Gastrocnemius medialis (tissue), 4 donors: ENCODE data around the gene GALNTL6. TPM values are rescaled to one million over a fixed set of nuclear protein-coding genes. Genes with fewer than 3 reads are reported as not detected.

Experiments used
- ATAC-seq, 2 donors: fragments of 150-250 bp; one replicate each; pipeline ENCODE4 v1.9.1; 2016
- DNase-seq, 2 donors: peaks; one replicate each; pipeline ENCODE4 v3.0.0-alpha.2; 2019
- H3K27ac ChIP-seq, 4 donors: fragments of 200-600 bp; sonication (generic); 1 replicate in 1 of 4; 2 replicates in 3 of 4; pipeline ENCODE4 v1.5.1; 2016 to 2018; ENCODE audit warnings: mild to moderate bottlenecking in 2 of 4, moderate library complexity in 1 of 4
- H3K27me3 ChIP-seq, 3 donors: fragments of 200-600 bp; sonication (generic) in 2 of 3; 1 replicate in 1 of 3; 2 replicates in 2 of 3; pipeline versions ENCODE4 v1.5.1 to v1.6.0; 2016 to 2019; ENCODE audit warnings: mild to moderate bottlenecking in 1 of 3, moderate library complexity in 1 of 3
- H3K36me3 ChIP-seq, 2 donors: fragments of 200-600 bp; sonication (generic) in 1 of 2; one replicate each; pipeline ENCODE4 v1.5.1; 2017 to 2018
- H3K4me1 ChIP-seq, 2 donors: fragments of 200-600 bp; sonication (generic) in 1 of 2; one replicate each; pipeline ENCODE4 v1.5.1; 2016 to 2017; ENCODE audit warnings: mild to moderate bottlenecking in 2 of 2
- H3K4me3 ChIP-seq, 4 donors: fragments of 200-600 bp; sonication (generic) in 3 of 4; 1 replicate in 1 of 4; 2 replicates in 3 of 4; pipeline ENCODE4 v1.5.1; 2016 to 2019; ENCODE audit warnings: mild to moderate bottlenecking in 2 of 4
- H3K9me3 ChIP-seq, 3 donors: fragments of 200-600 bp; sonication (generic) in 2 of 3; 1 replicate in 1 of 3; 2 replicates in 2 of 3; pipeline ENCODE4 v1.5.1; 2016 to 2019
- CTCF ChIP-seq, 5 experiments: fragments of 450-650 bp in 3 of 5; fragments of 200-600 bp in 2 of 5; sonication (generic) in 2 of 5; IDR thresholded peaks in 4 of 5; conservative IDR thresholded peaks in 1 of 5; 1 replicate in 4 of 5; 2 replicates in 1 of 5; pipeline ENCODE4 v1.5.1; 2016 to 2019; ENCODE audit warnings: antibody characterized with exemption in 5 of 5, mild to moderate bottlenecking in 3 of 5, moderate library complexity in 3 of 5
- POLR2A ChIP-seq, 2 donors: fragments of 450-650 bp; IDR thresholded peaks; one replicate each; pipeline ENCODE4 v1.6.1; 2017; ENCODE audit warnings: antibody characterized with exemption in 2 of 2, mild to moderate bottlenecking in 2 of 2, moderate library complexity in 2 of 2
- in situ Hi-C, 4 donors: fragments of 200-750 bp; cut with MboI; loops; one replicate each; pipeline versions ENCODE4 v1.15.0 to v1.8.0; 2017; ENCODE audit warnings: low sequenced_read_pairs in 4 of 4
- intact Hi-C: fragments of 100-400 bp; cut with DNase I; formaldehyde crosslinking; loops from one replicate; pipeline ENCODE4 v1.15.1; 2023; ENCODE audit warnings: low total_unique reads
- total RNA-seq, 4 donors: library from RNA; depleted of rRNA; stranded (reverse); fragments of >200 nt; gene quantifications; one replicate each; pipeline versions ENCODE4 v1.1.0 to v1.2.3, GENCODE V29; 2016

GALNTL6 gene
- total RNA-seq, 4 donors from 2014 or later: not detected

- in situ Hi-C loops: loop anchor here in 3 of 4 donors (10.0 to 25.0 kb wide), 2 partner anchors 246 to 403 kb away; no protein-coding TSS in a partner anchor
Observed at GRCh38 chr4:173009129-173009823, 1196.1 kb downstream of the GALNTL6 start.

GRCh38 chr4:173012608-173013007, 1199.4 kb downstream of the GALNTL6 start:
- DNase-seq (no peak), ATAC-seq (no peak)
- H3K27ac ChIP-seq: no peak overlapping the region
- in situ Hi-C loops: loop anchor here in 3 of 4 donors (10.0 to 25.0 kb wide), 2 partner anchors 242 to 400 kb away; no protein-coding TSS in a partner anchor
- no peaks in the 10 kb centered on the region for H3K36me3 ChIP-seq
- TF ChIP-seq CTCF (IDR thresholded peaks at IDR 0.05 in 4 of 5, conservative IDR thresholded peaks at IDR 0.05 in 1 of 5) (no peak), POLR2A (IDR thresholded peaks at IDR 0.05) (no peak)
- H3K4me1 ChIP-seq: no peaks in the 10 kb centered on the region
- no peaks in the 10 kb centered on the region for H3K9me3 ChIP-seq
- no peaks in the 10 kb centered on the region for H3K27me3 ChIP-seq
- no peak overlapping the region for H3K4me3 ChIP-seq
- intact Hi-C loops: loop anchor here (1.0 to 5.0 kb wide), 3 partner anchors 245 to 405 kb away; no protein-coding TSS in a partner anchor

More at GRCh38 chr4:173009129-173009823, 1196.1 kb downstream of the GALNTL6 start:
- no peak for TF ChIP-seq CTCF (IDR thresholded peaks at IDR 0.05 in 4 of 5, conservative IDR thresholded peaks at IDR 0.05 in 1 of 5)
- TF ChIP-seq POLR2A (IDR thresholded peaks at IDR 0.05): no peak
- Histone ChIP-seq H3K9me3 (no peaks in the 10 kb centered on the region), H3K4me3 (no peak overlapping the region), H3K36me3 (no peaks in the 10 kb centered on the region), H3K27me3 (no peaks in the 10 kb centered on the region), H3K4me1 (no peaks in the 10 kb centered on the region), H3K27ac (no peak overlapping the region)
- DNase-seq (no peak), ATAC-seq (no peak)
- intact Hi-C loops: no loop called here

- TF ChIP-seq POLR2A (IDR thresholded peaks at IDR 0.05): no peak
- peak; percentile 29 to 81 (median 39) for TF ChIP-seq CTCF (IDR thresholded peaks at IDR 0.05 in 4 of 5, conservative IDR thresholded peaks at IDR 0.05 in 1 of 5)
- DNase-seq (no peak), ATAC-seq (peak; percentile 50 to 61)
- Histone ChIP-seq H3K4me1 (no peaks in the 10 kb centered on the region), H3K27me3 (no peaks in the 10 kb centered on the region), H3K27ac (no peak overlapping the region), H3K36me3 (no peaks in the 10 kb centered on the region), H3K4me3 (no peak overlapping the region), H3K9me3 (no peaks in the 10 kb centered on the region)
- in situ Hi-C loops (loop anchor here in 3 of 4 donors (10.0 to 25.0 kb wide), 2 partner anchors 241 to 399 kb away; no protein-coding TSS in a partner anchor), intact Hi-C loops (loop anchor here (1.0 to 5.0 kb wide), 3 partner anchors 244 to 404 kb away; no protein-coding TSS in a partner anchor)
Observed at GRCh38 chr4:173013232-173013930, 1200.2 kb downstream of the GALNTL6 start.

GRCh38 chr4:173014113-173014558, 1200.9 kb downstream of the GALNTL6 start:
- ATAC-seq (no peak), DNase-seq (no peak)
- H3K27ac ChIP-seq: no peak overlapping the region
- H3K4me3 ChIP-seq: no peak overlapping the region
- intact Hi-C loops (loop anchor here (5.0 kb wide), 1 partner anchor 403 kb away; no protein-coding TSS in a partner anchor), in situ Hi-C loops (loop anchor here in 3 of 4 donors (10.0 to 25.0 kb wide), 2 partner anchors 241 to 398 kb away; no protein-coding TSS in a partner anchor)
- TF ChIP-seq CTCF (IDR thresholded peaks at IDR 0.05 in 4 of 5, conservative IDR thresholded peaks at IDR 0.05 in 1 of 5) (no peak), POLR2A (IDR thresholded peaks at IDR 0.05) (no peak)
- H3K9me3 ChIP-seq: no peaks in the 10 kb centered on the region
- no peaks in the 10 kb centered on the region for H3K4me1 ChIP-seq
- H3K27me3 ChIP-seq: no peaks in the 10 kb centered on the region
- H3K36me3 ChIP-seq: no peaks in the 10 kb centered on the region
